ENCODE data around the gene KCNQ1.
A peak's percentile ranks its signal among the peaks of the same experiment; 100 is the strongest.

KCNQ1 gene

DNA sequence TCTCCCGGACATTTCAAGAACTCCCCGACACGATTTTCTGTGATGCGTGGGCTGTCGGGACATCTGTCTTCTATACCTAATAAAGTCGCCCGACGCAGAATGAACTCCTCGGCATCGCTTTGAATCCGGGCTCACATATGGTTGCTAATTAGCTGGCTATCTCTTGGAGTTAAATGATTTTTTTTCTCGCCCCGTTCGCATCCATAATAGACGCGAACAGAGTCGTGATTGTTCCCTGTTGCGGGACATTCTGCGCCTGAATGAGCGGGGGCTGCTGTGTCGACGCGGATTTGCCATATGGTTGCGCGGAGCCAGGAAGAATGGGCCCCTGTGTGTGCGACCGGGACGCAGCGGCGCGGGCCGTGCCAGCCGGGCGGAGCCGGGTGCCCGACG lies 424.3 kb downstream of the KCNQ1 start:
- no peak for DNase-seq (ENCODE audit: low read depth in 1 of 2, low spot score in 1 of 2)

DNA sequence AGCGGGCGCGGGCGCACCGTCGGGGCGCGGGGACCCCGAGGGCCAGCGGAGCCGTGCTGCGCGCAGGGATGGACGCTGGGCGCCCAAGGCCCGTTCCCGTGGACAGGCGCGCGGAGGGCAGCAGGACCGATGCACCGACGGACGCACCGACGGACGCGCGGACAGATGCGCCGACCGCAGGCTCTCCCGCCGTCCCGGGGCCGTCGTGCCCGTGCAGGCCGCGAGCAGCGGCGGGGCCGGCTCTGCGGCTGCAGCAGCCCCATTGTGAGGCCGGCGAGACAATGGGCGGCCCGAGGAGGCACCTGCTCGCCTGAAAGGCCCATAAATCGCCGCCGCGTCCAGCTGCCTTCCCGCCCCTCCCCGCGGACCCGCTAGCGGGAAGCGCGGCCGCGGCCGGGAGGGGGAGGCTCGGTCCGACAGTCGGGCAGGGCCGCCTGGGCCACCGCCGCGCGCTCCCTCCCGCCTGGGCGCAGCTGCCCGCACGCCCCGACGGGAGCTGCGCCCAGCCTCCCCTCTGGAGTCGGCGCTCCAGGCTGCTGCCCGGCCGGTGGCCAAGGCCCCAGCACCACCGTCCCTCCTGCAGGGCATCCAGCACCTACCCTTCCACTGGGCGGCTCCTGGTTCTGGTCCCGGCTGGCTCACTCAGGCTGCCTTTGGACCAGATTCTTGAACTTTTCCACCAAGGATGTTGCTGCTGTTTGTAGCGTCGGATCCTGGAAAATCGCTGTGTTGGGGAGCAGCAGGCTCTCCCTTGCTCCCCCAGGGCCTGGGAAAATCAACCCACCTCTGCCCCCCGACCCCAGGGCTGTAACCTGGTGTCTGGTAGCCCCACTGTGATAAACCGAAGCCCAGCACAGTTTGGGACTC lies 425.0 kb downstream of the KCNQ1 start:
- no peak for DNase-seq (ENCODE audit: low read depth in 1 of 2, low spot score in 1 of 2)

DNA sequence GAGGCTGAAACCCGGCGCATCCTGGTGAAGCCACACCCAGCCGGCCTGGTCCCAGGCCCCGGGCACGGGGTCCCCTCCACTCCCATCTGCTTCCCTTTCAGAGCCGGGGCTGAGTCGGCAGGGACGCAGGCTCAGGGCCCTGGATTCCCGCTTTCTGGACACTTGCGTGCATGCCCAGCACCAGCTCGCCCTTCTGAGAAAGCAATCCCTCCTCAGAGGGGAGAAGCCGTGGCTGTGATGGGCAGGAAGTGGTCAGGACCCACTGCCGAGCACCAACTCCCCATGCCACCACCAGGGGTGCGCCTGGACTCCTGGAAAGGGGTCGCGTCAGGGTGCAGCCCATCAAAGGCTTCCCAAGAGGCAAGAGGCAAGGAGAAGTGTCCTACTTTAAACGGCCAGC lies 425.7 kb downstream of the KCNQ1 start:
- DNase-seq (ENCODE audit: low read depth in 1 of 2, low spot score in 1 of 2), result no peak

DNA sequence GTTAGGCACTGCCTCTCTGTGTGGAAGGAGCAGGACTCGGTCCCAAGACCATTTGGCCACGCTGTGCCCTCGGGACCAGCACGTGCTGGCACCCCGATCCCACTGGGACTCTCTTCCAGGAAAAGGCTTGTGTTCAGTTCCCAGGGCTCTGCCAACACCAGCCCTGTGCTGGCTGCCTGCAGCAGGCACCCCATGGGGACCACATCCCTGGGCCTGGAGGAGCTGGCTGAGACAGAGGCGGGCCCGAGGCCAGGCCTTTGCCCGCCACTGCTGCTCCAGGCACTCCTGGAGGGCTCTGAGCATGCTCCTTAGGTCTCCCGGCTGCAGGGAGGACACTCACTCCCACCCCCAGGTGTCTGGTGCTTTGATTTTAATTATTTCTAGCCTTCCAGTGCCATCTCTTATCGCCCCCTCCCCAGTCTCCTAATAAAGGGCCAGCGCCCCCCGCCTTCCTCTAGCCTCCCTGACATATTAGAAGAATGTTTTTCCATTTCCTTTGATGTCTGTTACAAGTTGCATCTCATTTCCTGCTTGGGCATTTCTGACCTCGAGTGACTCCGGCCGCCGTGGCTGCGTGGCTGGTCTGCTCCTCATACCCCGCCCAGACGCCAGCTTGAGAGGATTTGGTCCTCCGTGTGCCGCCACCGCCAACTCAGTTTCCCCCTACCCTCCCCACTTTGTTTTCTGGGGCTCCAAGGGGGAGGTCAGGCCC lies 426.3 kb downstream of the KCNQ1 start:
- DNase-seq (ENCODE audit: low read depth in 1 of 2, low spot score in 1 of 2), result no peak

DNA sequence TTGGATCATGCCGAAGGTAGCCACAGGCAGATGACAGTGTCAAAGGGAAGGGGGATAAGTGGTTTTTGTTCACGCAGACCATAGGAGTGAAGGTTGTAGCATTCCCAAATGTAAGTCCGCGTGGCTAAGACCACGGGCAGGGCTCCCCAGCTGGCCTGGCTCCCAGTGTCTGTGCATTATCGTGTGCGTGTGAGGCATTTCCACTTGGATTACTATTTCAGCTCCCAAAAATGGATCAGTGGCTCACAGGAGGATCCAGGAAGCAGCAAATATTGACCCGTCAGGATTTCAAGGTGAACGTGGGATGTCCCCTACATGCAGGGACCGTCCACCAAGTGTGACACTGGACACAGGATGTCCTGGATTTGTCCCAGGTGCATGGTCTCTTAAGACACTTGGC lies 430.2 kb downstream of the KCNQ1 start:
- DNase-seq (ENCODE audit: low read depth in 1 of 2, low spot score in 1 of 2), result no peak

DNA sequence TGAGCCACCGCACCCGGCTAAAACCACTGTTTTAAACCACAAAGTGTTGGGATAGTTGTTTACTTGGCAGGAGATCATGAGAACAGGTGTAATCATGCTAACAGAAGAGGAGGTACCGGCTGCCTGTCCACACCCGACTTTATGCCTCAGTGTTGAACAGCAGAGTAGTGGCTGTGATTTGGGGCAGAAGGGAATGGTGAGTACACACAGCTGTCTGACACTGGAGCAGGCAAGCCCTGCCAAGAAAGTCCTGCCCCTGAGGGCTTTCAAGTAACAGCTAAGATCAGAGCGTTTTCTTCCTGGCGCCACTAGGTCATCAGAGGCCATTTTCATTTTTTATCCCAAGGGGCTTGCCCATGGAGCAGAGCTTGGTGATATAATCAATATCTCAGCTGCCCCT lies 432.7 kb downstream of the KCNQ1 start:
- no peak for DNase-seq (ENCODE audit: low read depth in 1 of 2, low spot score in 1 of 2)

DNA sequence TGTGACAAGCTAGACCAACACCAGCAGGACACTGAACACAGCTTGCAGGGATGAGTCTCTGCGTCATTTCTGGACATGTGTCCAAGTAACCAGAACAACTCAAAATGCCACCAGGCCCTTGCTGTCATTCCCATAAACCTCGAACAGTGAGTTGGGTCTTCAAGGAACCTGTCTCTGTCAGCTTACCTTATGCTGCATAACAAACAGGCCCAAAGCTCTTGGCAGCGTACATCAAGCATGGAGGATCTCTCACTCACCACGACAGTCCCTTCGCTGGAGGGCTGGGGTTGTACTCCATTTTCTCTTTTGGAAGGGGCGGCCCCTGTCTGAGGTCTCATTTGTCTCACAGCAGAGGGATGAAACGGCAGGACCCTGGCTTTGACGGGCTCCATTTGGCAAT lies 434.0 kb downstream of the KCNQ1 start:
- DNase-seq (ENCODE audit: low read depth in 1 of 2, low spot score in 1 of 2), result no peak

DNA sequence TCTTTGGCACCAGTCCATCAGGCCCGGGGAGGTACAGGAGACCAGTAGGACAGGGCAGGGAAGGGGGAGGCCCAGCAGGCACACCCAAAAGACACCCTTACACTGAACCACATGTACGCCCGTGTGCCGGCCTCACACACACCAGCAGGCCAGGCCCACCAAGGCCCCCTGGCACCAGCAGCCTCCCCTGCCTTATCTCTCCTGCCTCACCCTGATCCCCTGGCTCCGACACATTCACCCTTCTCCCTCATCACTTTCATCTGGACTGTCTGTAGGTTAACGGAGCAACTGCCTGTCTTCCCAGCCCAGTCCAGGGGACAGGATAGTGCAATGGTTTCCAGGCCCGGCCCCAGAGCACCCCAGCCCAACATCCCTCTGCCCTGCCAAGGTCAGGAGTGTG lies 435.8 kb downstream of the KCNQ1 start:
- no peak for DNase-seq (ENCODE audit: low read depth in 1 of 2, low spot score in 1 of 2)

DNA sequence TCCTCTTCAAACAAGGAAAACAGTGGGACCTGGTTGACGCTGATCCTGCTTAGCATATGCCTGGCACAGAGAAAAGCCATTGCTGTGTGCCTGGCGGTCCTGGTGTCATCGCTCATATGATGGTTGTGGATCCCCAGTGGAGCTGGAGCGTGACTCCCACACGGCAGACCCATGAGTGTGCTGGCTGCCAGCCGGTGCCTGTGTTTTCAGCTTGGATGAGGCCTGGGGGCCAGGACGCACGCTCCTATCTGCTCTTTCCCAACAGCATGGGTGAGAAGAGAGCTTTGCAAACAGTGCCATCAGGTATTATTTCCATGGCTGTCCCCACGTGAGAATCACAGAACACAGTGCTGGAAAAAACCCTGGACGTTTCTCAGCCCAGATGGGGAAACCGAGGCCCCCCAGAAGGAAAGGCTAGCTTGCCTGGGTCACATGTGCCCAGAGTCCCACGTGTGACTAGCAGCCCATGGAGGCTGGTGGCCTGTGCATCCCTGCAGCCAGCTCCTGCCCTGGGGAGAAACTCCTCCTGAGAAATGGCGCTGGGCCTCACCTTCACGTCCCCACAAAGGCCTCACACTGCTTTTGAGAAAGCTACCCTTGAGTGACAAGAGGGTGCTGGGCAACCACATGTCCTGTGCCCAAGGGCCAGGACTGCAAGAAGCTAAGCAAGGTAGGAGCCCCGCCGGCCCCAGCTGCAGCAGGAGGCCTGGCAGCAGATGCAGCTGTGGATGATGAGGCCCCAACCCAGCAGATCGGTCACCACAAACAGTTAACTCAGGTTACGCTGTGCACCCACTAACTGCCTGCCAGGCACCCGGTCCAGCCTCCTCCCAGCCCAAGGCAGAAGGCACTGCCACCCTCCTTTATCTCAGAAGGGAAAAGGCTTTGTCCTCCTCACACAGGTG lies 436.5 kb downstream of the KCNQ1 start:
- DNase-seq (ENCODE audit: low read depth in 1 of 2, low spot score in 1 of 2), result no peak

DNA sequence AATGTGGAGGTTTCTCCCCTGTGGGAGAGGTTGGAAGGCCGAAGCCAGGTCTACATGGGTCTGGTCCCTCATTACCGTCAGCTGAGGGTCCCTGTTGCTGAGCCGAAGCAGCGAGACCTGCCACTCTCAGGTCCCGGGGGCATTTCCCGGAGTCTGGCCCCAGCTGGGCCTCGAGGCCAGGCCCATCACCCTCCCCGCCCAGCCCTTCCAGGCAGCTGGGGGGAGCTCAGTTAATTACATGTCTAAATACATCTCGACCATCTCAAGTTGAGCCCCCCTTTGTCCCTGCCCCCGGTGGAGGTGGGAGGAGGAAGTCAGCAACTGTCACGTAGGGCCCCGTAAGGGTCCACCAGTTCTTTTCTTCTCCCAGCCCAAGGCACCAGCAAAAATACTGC lies 437.2 kb downstream of the KCNQ1 start:
- no peak for DNase-seq (ENCODE audit: low read depth in 1 of 2, low spot score in 1 of 2)

DNA sequence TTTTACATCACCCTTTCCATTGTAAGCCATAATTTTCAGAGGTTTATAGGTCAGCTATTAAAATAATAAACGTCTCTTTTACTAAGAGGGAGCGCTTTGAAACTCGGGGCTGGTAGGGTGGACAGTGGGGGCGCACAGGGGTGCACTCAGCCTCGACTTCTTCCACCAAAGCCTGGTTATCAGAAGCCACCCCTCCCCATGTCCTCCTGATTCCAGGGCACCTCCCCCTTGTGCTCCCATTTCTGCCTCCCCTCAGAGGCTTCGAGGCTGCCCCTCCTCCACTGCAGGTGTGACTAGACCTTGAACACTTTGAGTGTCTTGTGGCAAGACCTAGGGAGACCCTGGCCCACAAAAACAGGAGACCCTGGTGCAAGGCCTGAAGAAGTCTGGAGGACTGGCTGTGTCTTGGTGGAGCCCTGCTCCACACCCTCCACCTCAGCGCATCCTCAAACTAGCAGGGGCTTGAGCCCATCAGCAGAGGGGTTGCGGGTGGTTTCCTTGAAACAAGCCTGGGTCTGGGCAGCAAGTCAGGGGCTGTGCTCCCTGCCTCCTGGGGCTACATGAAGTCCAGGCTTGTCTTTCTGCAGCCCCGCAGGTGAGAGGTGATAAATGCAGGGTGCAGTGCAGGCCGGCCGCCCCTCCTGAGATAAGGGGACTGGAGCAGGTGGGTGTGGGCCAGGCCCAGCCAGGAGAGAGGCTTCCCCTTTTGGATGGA lies 437.7 kb downstream of the KCNQ1 start:
- DNase-seq (ENCODE audit: low read depth in 1 of 2, low spot score in 1 of 2), result no peak

DNA sequence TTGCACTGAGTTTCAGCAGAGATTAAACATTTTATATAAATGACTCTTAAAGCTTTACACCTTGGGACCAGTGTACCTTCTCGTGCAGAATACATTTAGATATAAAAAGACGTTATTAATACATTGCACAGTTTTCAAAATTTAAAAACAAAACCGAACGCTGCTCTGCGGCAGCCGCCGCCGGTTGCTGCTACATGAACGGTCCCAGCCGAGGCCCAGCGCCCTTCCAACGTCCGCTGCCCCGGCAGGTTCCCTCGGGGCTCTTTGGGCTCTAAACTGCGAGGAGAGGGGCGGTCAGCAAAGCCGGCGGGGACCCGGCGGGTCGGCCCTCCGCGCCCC lies 438.8 kb downstream of the KCNQ1 start:
- no peak for DNase-seq (ENCODE audit: low read depth in 1 of 2, low spot score in 1 of 2)

DNA sequence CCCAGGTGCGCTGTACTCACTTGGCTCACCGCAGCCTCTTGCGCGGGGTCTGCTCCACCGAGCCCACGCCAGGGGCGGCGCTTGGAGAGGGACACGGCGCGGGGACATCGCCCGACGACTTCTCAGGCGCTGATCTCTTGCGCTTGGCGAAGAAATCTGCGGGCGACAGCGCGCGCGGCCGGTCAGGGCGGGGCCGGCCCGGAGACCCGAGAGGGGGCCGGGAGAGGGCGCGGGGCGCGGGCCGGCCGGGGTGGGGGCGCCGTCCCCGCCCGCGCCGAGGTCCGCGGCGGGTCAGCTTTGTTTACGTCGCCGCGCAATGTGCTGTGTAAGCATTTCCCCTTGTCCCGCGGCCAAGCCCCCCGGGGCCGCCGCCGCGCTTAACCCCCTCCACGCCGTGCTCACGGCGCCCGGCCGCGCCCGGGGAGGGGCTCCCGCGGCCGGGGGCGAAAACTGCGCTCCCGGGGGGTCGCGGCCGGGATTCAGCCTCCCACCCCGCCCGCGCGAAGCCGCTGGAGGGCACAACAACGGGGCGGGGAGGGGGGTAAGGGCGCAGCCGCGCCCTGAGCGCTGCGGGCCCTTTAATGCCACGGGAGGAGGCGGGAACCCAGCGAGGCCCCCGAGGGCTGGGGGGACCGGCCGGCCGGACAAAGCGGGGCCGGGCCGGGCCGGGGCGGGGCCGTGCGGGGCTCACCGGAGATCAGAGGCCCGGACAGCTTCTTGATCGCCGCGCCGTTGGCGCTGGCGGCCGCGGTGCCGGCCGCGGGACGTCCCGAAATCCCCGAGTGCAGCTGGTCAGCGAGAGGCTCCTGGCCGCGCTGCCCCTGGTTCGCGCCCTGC lies 439.4 kb downstream of the KCNQ1 start:
- no peak for DNase-seq (ENCODE audit: low read depth in 1 of 2, low spot score in 1 of 2)

DNA sequence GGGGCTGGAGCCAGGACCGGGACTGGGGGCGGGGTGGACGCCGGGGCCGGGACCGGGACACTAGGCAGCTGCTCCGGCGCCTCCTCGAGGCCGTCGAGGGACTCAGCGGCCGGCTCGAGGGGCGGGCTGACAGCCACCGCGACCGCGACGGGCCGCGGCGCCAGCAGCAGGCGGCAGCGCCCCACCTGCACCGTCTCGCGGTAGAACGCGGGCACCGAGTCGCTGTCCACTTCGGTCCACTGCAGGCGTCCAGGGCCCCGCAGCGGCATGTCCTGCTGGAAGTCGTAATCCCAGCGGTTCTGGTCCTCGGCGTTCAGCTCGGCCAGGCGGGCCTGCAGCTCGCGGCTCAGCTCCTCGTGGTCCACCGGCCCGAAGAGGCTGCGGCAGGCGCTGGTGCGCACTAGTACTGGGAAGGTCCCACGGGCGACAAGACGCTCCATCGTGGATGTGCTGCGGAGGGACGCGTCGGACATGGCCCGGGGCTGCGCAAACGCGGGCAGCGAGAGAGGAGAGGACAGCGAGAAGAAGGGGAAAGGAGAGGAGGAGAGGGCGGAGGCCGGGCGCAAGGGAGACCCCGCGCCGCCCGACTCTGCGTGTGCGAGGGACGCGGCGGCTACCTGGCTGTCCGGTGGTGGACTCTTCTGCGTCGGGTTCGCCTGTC lies 440.3 kb downstream of the KCNQ1 start:
- no peak for DNase-seq (ENCODE audit: low read depth in 1 of 2, low spot score in 1 of 2)

DNA sequence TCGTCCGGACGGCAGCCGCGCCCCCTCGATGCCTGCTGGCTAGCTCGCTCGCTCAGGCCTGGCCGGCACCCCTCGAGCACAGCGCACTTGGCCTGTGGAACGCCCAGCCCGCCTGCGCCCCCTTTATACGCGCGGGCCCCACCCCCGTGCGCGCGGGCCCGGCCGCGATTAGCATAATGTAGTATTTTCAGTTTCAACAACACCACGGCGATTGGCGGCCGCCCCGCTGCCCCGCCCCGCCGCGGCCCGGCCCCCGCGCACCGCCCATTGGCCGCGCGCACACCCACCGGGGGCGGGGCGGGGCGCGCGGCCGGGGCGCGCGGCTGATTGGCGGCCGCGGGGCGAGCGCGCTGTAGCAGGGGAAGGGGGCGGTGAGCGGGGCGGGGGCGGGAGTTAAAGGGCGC lies 440.9 kb downstream of the KCNQ1 start, which contains the start of gene CDKN1C:
Gene CDKN1C, minus strand, starts transcription at position 98 of the 404 bp plus-strand sequence. CDS start 319 bp downstream, outside the sequence.
- DNase-seq (ENCODE audit: low read depth in 1 of 2, low spot score in 1 of 2), result peak; percentile 53 to 79

DNA sequence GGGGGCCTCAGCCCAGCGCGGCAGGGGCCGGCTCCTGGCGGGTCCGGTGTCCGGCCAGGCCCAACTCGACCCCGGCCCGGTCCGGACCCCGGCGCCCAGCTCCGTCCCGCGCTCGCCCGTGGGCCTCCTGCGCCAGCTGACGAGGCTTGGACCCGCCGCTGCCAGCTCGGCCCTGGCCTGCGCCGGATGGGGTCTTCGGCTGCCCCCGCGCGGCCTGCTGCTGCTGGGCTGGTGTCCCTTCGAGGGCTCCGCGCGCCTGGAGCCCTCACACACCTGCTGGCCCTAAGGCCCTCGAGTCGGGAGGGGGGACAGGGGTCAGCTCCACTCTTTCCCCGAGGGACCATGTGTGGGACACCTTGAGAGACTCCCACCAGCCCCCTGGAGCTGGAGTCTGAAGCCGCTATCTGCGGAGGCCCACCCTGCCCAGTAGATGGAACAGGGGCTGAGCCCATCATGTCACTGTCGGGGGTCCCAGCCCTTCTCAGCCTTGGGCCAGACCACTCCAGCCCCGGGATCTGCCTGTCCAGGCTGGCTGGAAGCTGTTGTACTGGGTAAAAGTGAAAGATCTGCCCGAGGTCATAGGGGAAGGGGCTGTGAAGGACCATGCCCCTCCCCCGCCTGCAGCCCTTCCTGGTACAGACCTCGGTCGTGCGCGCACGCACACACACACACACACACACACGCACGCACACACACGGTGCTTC lies 441.5 kb downstream of the KCNQ1 start:
- DNase-seq (ENCODE audit: low read depth in 1 of 2, low spot score in 1 of 2), result no peak

DNA sequence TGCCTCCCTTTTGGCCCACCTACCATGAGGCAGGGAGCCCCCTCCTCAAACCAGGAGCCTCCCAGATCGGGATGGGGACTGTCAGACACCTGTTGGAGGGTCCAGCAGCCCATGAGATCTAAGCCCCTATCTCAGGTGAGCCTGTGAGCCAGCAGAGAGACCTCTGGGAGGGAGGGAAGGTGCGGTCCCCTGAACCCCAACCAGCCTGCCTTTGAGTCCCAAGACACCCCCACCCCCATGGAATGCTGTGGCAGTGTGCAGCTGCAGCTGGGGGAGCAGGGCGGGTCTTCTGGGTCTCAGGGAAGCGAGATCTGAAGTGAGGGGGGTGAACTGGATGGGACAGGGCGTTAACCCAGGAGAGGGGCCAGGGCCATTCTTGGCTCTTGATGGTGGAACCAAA lies 442.1 kb downstream of the KCNQ1 start:
- DNase-seq (ENCODE audit: low read depth in 1 of 2, low spot score in 1 of 2), result no peak

DNA sequence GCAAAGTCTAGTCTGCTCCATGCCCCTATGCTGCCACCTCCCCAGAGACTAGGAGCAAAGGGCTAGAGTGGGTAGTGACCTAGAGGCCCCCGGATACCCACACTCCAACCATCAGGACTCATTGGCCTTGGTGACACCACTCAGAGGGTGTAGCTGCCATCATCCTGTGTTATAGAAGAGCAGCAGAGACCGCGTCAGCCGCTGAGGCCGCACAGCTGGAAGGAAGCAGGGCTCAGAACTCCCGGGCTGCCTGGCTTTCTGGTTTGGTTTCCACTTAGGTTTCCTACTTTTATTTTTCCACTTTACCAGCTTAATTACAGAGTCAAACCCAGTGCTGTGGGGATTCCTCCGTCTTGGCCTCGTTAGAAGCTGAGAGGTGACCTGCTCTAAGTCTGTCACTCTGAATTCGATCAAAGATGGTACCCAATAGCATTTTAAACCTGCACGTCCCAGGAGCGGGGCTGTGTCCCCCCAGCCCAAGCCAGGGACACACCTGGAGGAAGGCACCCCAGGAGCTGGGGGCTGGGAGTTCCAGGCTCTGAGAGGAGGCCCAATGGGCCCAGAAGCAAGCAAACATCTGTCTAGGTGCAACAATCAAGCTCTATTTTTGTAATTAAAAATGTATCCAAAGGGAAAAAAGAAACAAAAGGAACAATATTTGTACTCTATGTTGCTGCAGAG lies 442.8 kb downstream of the KCNQ1 start:
- no peak for DNase-seq (ENCODE audit: low read depth in 1 of 2, low spot score in 1 of 2)
